A549 (cell line): ENCODE results near the gene RIMS1. TPM values are rescaled to one million over a fixed set of nuclear protein-coding genes. Genes with fewer than 3 reads are reported as not detected.

ENCODE experiments used
- ATAC-seq, 2 experiments: fragments of 200-7000 bp in 1 of 2; fragments of >200 bp in 1 of 2; cut with Nextera tagmentation in 1 of 2; cut with Tn5 transposase in 1 of 2; 3 replicates each; pipeline versions ENCODE4 v1.8.0 to v1.9.1; 2018 to 2020; ENCODE audit warnings: mild to moderate bottlenecking in 1 of 2, moderate library complexity in 1 of 2
- CTCF ChIA-PET: fragments of 300-600 bp; sonication (Branson Sonifier 250); formaldehyde crosslinking; extraction: SDS; loops from one replicate; lab custom pipeline; 2021; ENCODE audit warnings: antibody characterized with exemption, inconsistent platforms; lab: Yijun Ruan, JAX
- POLR2A ChIA-PET: fragments of 350-600 bp; formaldehyde crosslinking; extraction: SDS; loops from one replicate; lab custom pipeline; 2021; ENCODE audit warnings: antibody characterized with exemption, inconsistent platforms; lab: Yijun Ruan, JAX
- DNase-seq, 2 experiments: peaks; one replicate each; pipeline versions ENCODE4 v3.0.0 to v3.0.0-alpha.2; 2011 to 2016; ENCODE audit warnings: low read depth in 1 of 2, low spot score in 1 of 2
- FAIRE-seq: peaks from 2 replicates; lab custom pipeline; 2011; peaks lifted over from hg19 to GRCh38; lab: Jason Lieb, UNC
- H3K27ac ChIP-seq, 2 experiments: fragments of >200 bp; sonication (Bioruptor Twin); formaldehyde crosslinking; 3 replicates each; pipeline ENCODE4 v1.5.1; 2016 to 2017
- H3K4me1 ChIP-seq: fragments of >200 bp; sonication (Bioruptor Twin); formaldehyde crosslinking; 3 replicates; pipeline ENCODE4 v1.6.1; 2016
- H3K4me2 ChIP-seq: fragments of >200 bp; sonication (Bioruptor Twin); formaldehyde crosslinking; 3 replicates; pipeline ENCODE4 v1.6.1; 2016
- H3K4me3 ChIP-seq: fragments of >200 bp; sonication (Bioruptor Twin); formaldehyde crosslinking; 3 replicates; pipeline ENCODE4 v1.5.1; 2016
- H3K9me3 ChIP-seq: fragments of >200 bp; sonication (Bioruptor Twin); formaldehyde crosslinking; 3 replicates; pipeline ENCODE4 v1.6.1; 2016
- CBX8 ChIP-seq: fragments of 200-600 bp; sonication (generic); IDR thresholded peaks from 2 replicates; pipeline ENCODE4 v1.6.1; 2016
- CEBPB ChIP-seq, 2 experiments: fragments of >200 bp in 1 of 2; sonication (Bioruptor Twin) in 1 of 2; formaldehyde crosslinking in 1 of 2; IDR thresholded peaks; 2 replicates each; pipeline ENCODE4 v1.6.1; 2012 to 2016
- CHD4 ChIP-seq: fragments of 200-600 bp; sonication (generic); IDR thresholded peaks from 2 replicates; pipeline ENCODE4 v1.6.1; 2016; ENCODE audit warnings: antibody characterized with exemption, mild to moderate bottlenecking, borderline replicate concordance
- E2F6 ChIP-seq: IDR thresholded peaks from 2 replicates; pipeline ENCODE4 v1.6.1; 2012; ENCODE audit warnings: low read depth, borderline replicate concordance
- FOXS1 ChIP-seq: fragments of 250-450 bp; sonication (Bioruptor Pico); IDR thresholded peaks from 2 replicates; pipeline ENCODE4 v1.5.0; 2020; ENCODE audit warnings: mild to moderate bottlenecking, moderate library complexity
- HEYL ChIP-seq: fragments of 250-450 bp; sonication (Bioruptor Pico); IDR thresholded peaks from 2 replicates; pipeline ENCODE4 v1.8.0; 2021; ENCODE audit warnings: mild to moderate bottlenecking, moderate library complexity
- HOXA7 ChIP-seq: fragments of 250-450 bp; sonication (Bioruptor Pico); IDR thresholded peaks from 2 replicates; pipeline ENCODE4 v1.5.0; 2020; ENCODE audit warnings: mild to moderate bottlenecking, moderate library complexity
- HOXB13 ChIP-seq: fragments of 250-450 bp; sonication (Bioruptor Pico); IDR thresholded peaks from 2 replicates; pipeline ENCODE4 v1.5.0; 2020; ENCODE audit warnings: low read depth, mild to moderate bottlenecking, moderate library complexity
- NPAS2 ChIP-seq: fragments of 250-450 bp; sonication (Bioruptor Pico); IDR thresholded peaks from 2 replicates; pipeline ENCODE4 v1.8.0; 2022; ENCODE audit warnings: mild to moderate bottlenecking, moderate library complexity, borderline replicate concordance
- NR3C1 ChIP-seq: fragments of >200 bp; sonication (Bioruptor Twin); formaldehyde crosslinking; IDR thresholded peaks from 3 replicates; pipeline ENCODE4 v1.6.1; 2017
- PBX3 ChIP-seq: IDR thresholded peaks from 2 replicates; pipeline ENCODE4 v1.6.1; 2012
- POLR2A ChIP-seq: IDR thresholded peaks from 2 replicates; pipeline ENCODE4 v1.6.1; 2012; ENCODE audit warnings: mild to moderate bottlenecking, low read length
- TFCP2L1 ChIP-seq: fragments of 250-450 bp; sonication (Bioruptor Pico); IDR thresholded peaks from 2 replicates; pipeline ENCODE4 v1.5.0; 2021; ENCODE audit warnings: mild to moderate bottlenecking
- WGBS: methylation state at CpG from one replicate; pipeline ENCODE4 v1.1.6; 2017; ENCODE audit errors: missing lambda C conversion rate; 5-methylcytosine and 5-hydroxymethylcytosine counted together
- polyA plus RNA-seq, 4 experiments: library from polyadenylated mRNA; depleted of rRNA in 3 of 4; stranded (reverse); fragments of >200 nt; fragmentation: RNase III in 1 of 4; extraction: RNeasy Plus Mini Kit Qiagen cat#74134 plus additional on column Dnase treatment in 1 of 4; gene quantifications; 2 replicates in 3 of 4; 3 replicates in 1 of 4; pipeline ENCODE4 v1.2.3, GENCODE V29; 2011 to 2017
- TF ChIP-seq, protein P1 (sequence below): fragments of 250-450 bp; sonication (Bioruptor Pico); IDR thresholded peaks from 2 replicates; pipeline ENCODE4 v1.5.0; 2021; ENCODE audit warnings: mild to moderate bottlenecking, moderate library complexity, borderline replicate concordance
- TF ChIP-seq, protein P2 (sequence below): fragments of >200 bp; sonication (Bioruptor Twin); formaldehyde crosslinking; IDR thresholded peaks from 2 replicates; pipeline ENCODE4 v1.6.1; 2016

Gene RIMS1
- polyA plus RNA-seq, 2 of the 4 experiments (the other 2 are of a cell fraction), result 0.03 TPM; not detected in 1

GRCh38 chr6:72151742-72152141 lies 265.4 kb downstream of the RIMS1 start:
- Histone ChIP-seq H3K4me1 (no peaks in the 10 kb centered on the region), H3K27ac (no peak overlapping the region), H3K4me3 (no peak overlapping the region), H3K9me3 (no peaks in the 10 kb centered on the region), H3K4me2 (no peak overlapping the region)
- FAIRE-seq (no peak), DNase-seq (no peak), ATAC-seq (no peak)
- WGBS, result 5% methylated on average over 2 of the region's 2 CpGs
- POLR2A ChIA-PET, result interaction anchor here (0.6 kb wide), 1 partner anchor 100 kb away, joined by 3 read pairs; no protein-coding TSS in a partner anchor
- CTCF ChIA-PET, result no interaction called here
- TF ChIP-seq NPAS2 (CRISPR knock-in tag) (no peak), E2F6 (no peak), HOXB13 (CRISPR knock-in tag) (no peak), FOXS1 (CRISPR knock-in tag) (no peak), TFCP2L1 (CRISPR knock-in tag) (no peak), HEYL (no peak), CHD4 (no peak), POLR2A (no peak), PBX3 (no peak), CEBPB (IDR thresholded peaks at IDR 0.05) (no peak), NR3C1 (no peak), CBX8 (no peak), HOXA7 (CRISPR knock-in tag) (no peak)
- TF ChIP-seq, protein P1, sequence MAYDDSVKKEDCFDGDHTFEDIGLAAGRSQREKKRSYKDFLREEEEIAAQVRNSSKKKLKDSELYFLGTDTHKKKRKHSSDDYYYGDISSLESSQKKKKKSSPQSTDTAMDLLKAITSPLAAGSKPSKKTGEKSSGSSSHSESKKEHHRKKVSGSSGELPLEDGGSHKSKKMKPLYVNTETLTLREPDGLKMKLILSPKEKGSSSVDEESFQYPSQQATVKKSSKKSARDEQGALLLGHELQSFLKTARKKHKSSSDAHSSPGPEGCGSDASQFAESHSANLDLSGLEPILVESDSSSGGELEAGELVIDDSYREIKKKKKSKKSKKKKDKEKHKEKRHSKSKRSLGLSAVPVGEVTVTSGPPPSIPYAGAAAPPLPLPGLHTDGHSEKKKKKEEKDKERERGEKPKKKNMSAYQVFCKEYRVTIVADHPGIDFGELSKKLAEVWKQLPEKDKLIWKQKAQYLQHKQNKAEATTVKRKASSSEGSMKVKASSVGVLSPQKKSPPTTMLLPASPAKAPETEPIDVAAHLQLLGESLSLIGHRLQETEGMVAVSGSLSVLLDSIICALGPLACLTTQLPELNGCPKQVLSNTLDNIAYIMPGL, result no peak
- TF ChIP-seq, protein P2, sequence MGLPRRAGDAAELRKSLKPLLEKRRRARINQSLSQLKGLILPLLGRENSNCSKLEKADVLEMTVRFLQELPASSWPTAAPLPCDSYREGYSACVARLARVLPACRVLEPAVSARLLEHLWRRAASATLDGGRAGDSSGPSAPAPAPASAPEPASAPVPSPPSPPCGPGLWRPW, result no peak

GRCh38 chr6:72175916-72176315 lies 289.6 kb downstream of the RIMS1 start:
- H3K4me2 ChIP-seq, result no peak overlapping the region
- no peak overlapping the region for H3K27ac ChIP-seq
- DNase-seq, result no peak
- no peak overlapping the region for H3K4me3 ChIP-seq
- no peak for ATAC-seq
- 11% methylated on average over 2 of the region's 2 CpGs for whole genome bisulfite sequencing
- TF ChIP-seq CHD4 (no peak), PBX3 (no peak)
- ChIA-PET CTCF (no interaction called here), POLR2A (no interaction called here)
- H3K9me3 ChIP-seq, result no peaks in the 10 kb centered on the region
- no peaks in the 10 kb centered on the region for H3K4me1 ChIP-seq
- no peak for FAIRE-seq

DNA sequence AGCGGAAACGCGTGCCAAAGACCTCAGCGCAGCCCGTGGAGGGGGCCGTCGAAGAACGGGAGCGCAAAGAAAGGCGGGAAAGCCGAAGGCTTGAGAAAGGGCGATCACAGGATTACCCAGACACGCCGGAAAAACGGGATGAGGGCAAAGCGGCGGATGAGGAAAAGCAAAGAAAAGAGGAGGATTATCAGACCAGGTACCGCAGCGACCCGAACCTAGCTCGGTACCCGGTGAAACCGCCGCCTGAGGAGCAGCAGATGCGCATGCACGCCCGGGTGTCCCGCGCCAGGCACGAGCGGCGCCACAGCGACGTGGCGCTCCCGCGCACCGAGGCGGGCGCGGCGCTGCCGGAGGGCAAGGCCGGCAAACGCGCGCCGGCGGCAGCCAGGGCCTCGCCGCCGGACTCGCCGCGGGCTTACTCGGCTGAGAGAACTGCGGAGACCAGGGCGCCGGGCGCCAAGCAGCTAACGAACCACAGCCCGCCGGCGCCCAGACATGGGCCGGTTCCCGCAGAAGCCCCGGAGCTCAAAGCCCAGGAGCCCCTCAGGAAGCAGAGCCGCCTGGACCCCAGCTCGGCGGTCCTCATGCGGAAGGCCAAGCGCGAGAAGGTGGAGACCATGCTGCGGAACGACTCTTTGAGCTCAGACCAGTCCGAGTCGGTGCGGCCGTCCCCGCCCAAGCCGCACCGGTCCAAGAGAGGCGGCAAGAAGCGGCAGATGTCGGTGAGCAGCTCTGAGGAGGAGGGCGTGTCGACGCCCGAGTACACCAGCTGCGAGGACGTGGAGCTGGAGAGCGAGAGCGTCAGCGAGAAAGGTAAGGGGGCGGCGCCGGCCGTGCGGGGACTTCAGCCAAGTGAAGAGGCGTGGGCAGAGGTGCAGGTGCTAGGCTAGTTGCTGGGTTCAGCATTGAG lies 296.2 kb downstream of the RIMS1 start:
- CTCF ChIA-PET, result no interaction called here

More for the DNA sequence above, 296.2 kb downstream of the RIMS1 start:
- H3K4me3 ChIP-seq, result peak overlapping the region; percentile 47
- TF ChIP-seq E2F6, result peak; percentile 33; the same call in 1 of the 2 replicates
- no peak for TF ChIP-seq CBX8
- FAIRE-seq, result no peak
- H3K4me2 ChIP-seq, result peak overlapping the region; percentile 97
- POLR2A ChIA-PET, result no interaction called here
- peak; percentile 70 to 85 for ATAC-seq
- H3K27ac ChIP-seq, result no peak overlapping the region
- WGBS, result 17% methylated on average over 46 of the region's 100 CpGs
- 0 out of 3 replicates have a peak, but pooled peaks cover 2% of the 10 kb centered on the region for H3K9me3 ChIP-seq
- DNase-seq, result peak; percentile 2 to 10
- H3K4me1 ChIP-seq, result peaks cover 4% of the 10 kb centered on the region; the same call in 1 of the 3 replicates
